Karpas-422 (cell line): ENCODE results near the gene MRPL20. TPM values are rescaled to one million over a fixed set of nuclear protein-coding genes. Genes with fewer than 3 reads are reported as not detected.

Experiments
- DNase-seq: peaks from one replicate; pipeline ENCODE4 v3.0.0-alpha.2; 2015
- H2AFZ ChIP-seq: fragments of 200-600 bp; sonication (generic); 2 replicates; pipeline ENCODE4 v1.6.1; 2014; ENCODE audit warnings: antibody characterized with exemption, low read length, mixed read lengths
- H3K27ac ChIP-seq: fragments of 200-600 bp; sonication (generic); 2 replicates; pipeline ENCODE4 v1.5.1; 2014; ENCODE audit warnings: mild to moderate bottlenecking, low read length, moderate library complexity
- H3K27me3 ChIP-seq: fragments of 200-600 bp; sonication (generic); 2 replicates; pipeline ENCODE4 v1.6.1; 2014; ENCODE audit warnings: low read length, mixed read lengths
- H3K36me3 ChIP-seq: fragments of 200-600 bp; sonication (generic); 2 replicates; pipeline ENCODE4 v1.6.1; 2014; ENCODE audit warnings: low read length, mixed read lengths; ENCODE audit not compliant: insufficient read depth
- H3K4me1 ChIP-seq: fragments of 200-600 bp; sonication (generic); 2 replicates; pipeline ENCODE4 v1.6.1; 2014; ENCODE audit warnings: mild to moderate bottlenecking, low read length, mixed read lengths
- H3K4me2 ChIP-seq: fragments of 200-600 bp; sonication (generic); 2 replicates; pipeline ENCODE4 v1.6.1; 2014; ENCODE audit warnings: low read length, low read depth, mild to moderate bottlenecking; ENCODE audit not compliant: poor library complexity, severe bottlenecking
- H3K4me3 ChIP-seq: fragments of 200-600 bp; sonication (generic); 2 replicates; pipeline ENCODE4 v1.5.1; 2014; ENCODE audit warnings: mild to moderate bottlenecking, antibody characterized with exemption, low read length, mixed read lengths
- H3K79me2 ChIP-seq: fragments of 200-600 bp; sonication (generic); 2 replicates; pipeline ENCODE4 v1.6.1; 2014; ENCODE audit warnings: mild to moderate bottlenecking, low read length, mixed read lengths
- H3K9ac ChIP-seq: fragments of 200-600 bp; sonication (generic); 2 replicates; pipeline ENCODE4 v1.6.0; 2014; ENCODE audit warnings: low read length
- H3K9me2 ChIP-seq: fragments of 200-600 bp; sonication (generic), shearing (Covaris generic); replicated peaks from 2 replicates; pipeline ENCODE4 v1.6.0; 2014; ENCODE audit warnings: mild to moderate bottlenecking, low read length, moderate library complexity; ENCODE audit not compliant: insufficient read depth
- H3K9me3 ChIP-seq: fragments of 300-700, 200-600 bp; sonication (generic); 2 replicates; pipeline ENCODE4 v1.6.1; 2014; ENCODE audit warnings: low read length, mixed read lengths
- H4K20me1 ChIP-seq: fragments of 200-600 bp; sonication (generic); 2 replicates; pipeline ENCODE4 v1.6.1; 2014; ENCODE audit warnings: mild to moderate bottlenecking, antibody characterized with exemption, low read length, low read depth; ENCODE audit not compliant: insufficient read depth
- total RNA-seq: library from RNA; depleted of rRNA; stranded (reverse); fragments of >200 nt; shearing (Covaris generic); gene quantifications from 2 replicates; pipeline ENCODE4 v1.2.3, GENCODE V29; 2014; ENCODE audit warnings: low replicate concordance

The MRPL20 gene
- total RNA-seq, 1 experiment from 2014 or later = 136 TPM

DNA sequence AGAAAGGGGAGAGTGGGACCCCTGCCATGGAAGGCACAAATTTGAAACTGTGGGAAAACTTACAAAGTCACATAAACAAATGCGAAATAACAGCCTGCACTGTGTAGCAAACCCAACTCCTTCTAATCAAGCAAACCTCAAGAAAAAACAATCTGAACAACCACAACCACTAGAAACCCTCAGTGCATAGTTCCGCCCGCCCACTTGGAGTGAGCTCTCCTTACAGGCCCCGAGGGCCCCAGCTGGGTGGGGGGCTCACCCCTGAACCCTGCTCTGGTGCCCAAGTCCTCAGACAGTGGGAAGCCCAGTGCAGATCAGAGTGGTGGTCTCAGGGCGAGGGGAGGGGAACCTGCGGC lies 47.8 kb downstream of the MRPL20 start:
- Histone ChIP-seq H3K9ac (no peak overlapping the region), H3K27ac (no peak overlapping the region), H3K4me2 (no peak overlapping the region), H3K36me3 (no peaks in the 10 kb centered on the region), H3K27me3 (no peaks in the 10 kb centered on the region), H3K79me2 (no peaks in the 10 kb centered on the region), H3K4me1 (0 out of 2 replicates have a peak, but pooled peaks cover 3% of the 10 kb centered on the region), H3K4me3 (no peak overlapping the region), H3K9me2 (no peaks in the 10 kb centered on the region), H4K20me1 (no peaks in the 10 kb centered on the region), H2AFZ (no peak overlapping the region), H3K9me3 (no peaks in the 10 kb centered on the region)
- DNase-seq = no peak

DNA sequence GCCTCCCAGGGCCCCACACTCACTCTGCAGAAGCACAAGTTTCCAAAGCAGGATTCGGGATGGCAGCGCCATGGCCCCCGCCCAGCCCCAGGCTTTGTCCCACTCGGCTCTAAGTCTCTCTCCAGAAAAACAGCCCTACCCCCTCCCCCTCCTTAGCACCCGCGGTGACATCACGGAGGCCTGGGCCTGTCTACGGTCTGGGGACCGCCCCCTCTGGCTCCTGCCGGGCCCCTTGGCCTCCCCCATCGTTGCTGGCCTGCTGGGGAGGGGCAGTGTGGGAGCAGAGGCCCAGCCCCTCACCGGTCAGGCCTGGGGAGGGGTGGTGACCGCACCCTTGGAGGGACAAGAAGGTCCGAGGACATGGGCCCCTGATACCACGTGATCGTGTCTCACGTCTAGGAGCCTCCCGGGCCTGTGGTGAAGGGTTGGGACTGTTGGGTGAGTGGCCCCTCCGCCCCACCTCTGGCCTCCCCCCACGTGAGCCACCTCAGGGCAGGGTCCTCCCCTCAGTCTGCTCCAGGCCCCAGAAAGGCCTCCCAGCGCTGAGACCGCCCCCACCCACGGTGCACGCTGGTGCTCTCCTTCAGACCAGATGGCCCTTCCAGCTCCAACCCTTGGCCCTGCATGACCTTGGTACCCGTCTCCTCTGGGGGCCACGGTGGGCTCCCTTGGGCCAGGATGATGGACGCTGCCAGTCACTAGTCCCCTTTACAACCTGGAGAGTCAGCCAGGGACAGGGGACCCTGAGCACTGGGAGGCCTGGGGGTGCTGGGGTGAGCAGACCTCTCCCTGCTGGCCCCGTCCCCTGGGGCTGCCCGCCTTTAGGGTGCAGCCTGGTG lies 48.4 kb downstream of the MRPL20 start, which contains the start of gene MXRA8:
Gene MXRA8 (minus strand): TSS at position 123 of the 839 bp plus-strand sequence. CDS start 51 bp downstream, at position 72.
- H3K27me3 ChIP-seq = no peaks in the 10 kb centered on the region
- no peak within 1 kb of the TSS for H3K4me3 ChIP-seq
- no peak within 1 kb of the TSS for H3K4me2 ChIP-seq
- 0 out of 2 replicates have a peak, but pooled peaks cover 3% of the 10 kb centered on the region for H3K4me1 ChIP-seq
- H4K20me1 ChIP-seq = no peaks in the 10 kb centered on the region
- H3K9me2 ChIP-seq = no peaks in the 10 kb centered on the region
- no peaks in the 10 kb centered on the region for H3K9me3 ChIP-seq
- H2AFZ ChIP-seq = no peak within 1 kb of the TSS
- H3K9ac ChIP-seq = no peak within 1 kb of the TSS
- no peak within 1 kb of the TSS for H3K27ac ChIP-seq
- DNase-seq = no peak
- H3K36me3 ChIP-seq = no peaks in the 10 kb centered on the region
- no peaks in the 10 kb centered on the region for H3K79me2 ChIP-seq

- Histone ChIP-seq H3K9me3 (no peaks in the 10 kb centered on the region), H3K9ac (no peak overlapping the region), H3K9me2 (no peaks in the 10 kb centered on the region), H2AFZ (no peak overlapping the region), H3K4me2 (no peak overlapping the region), H3K27me3 (no peaks in the 10 kb centered on the region), H3K79me2 (no peaks in the 10 kb centered on the region), H3K27ac (no peak overlapping the region), H3K4me1 (peaks cover 9% of the 10 kb centered on the region), H3K4me3 (no peak overlapping the region), H3K36me3 (no peaks in the 10 kb centered on the region), H4K20me1 (no peaks in the 10 kb centered on the region)
- no peak for DNase-seq
Measured at GRCh38 chr1:1357871-1358432, 49.1 kb downstream of the MRPL20 start.

- no peak overlapping the region for H3K4me3 ChIP-seq
- no peaks in the 10 kb centered on the region for H3K27me3 ChIP-seq
- H3K27ac ChIP-seq = no peak overlapping the region
- DNase-seq = peak; percentile 59
- H4K20me1 ChIP-seq = peaks cover 8% of the 10 kb centered on the region; the same call in 1 of the 2 replicates
- H2AFZ ChIP-seq = no peak overlapping the region
- peaks cover 17% of the 10 kb centered on the region for H3K4me1 ChIP-seq
- H3K79me2 ChIP-seq = no peaks in the 10 kb centered on the region
- H3K36me3 ChIP-seq = no peaks in the 10 kb centered on the region
- no peak overlapping the region for H3K9ac ChIP-seq
- no peak overlapping the region for H3K4me2 ChIP-seq
- no peaks in the 10 kb centered on the region for H3K9me3 ChIP-seq
- no peaks in the 10 kb centered on the region for H3K9me2 ChIP-seq
Measured at GRCh38 chr1:1356796-1357401, 50.2 kb downstream of the MRPL20 start.

DNA sequence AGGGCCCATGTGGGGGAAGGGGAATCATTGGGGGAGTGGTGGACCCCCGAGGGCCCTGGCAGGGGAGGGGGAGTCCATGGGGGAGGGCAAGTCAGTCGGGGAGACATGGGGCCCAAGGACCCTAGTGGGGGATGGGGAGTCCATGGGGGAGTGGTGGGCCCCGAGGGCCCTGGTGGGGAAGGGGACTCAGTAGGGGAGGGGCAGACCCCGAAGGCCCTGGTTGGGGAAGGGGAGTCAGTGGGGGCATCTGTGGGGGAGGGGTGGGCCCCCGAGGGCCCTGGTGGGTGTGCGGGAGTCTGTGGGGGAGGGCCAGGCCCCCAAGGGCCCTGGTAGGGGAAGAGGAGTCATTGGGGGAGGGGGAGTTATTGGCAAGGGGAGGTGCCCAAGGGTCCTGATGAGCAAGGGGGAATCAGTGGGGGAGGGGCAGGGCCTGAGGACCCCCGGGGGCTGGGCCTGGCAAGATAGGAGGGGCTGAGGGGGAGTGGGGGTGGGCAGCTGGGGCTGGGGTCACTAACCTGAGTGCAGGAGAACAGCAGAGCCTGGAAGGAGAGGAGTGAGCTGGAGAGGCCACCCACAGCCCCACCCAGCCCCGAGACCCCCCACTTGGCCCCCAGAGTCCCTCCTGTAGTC lies 50.8 kb downstream of the MRPL20 start:
- no peaks in the 10 kb centered on the region for H3K36me3 ChIP-seq
- DNase-seq = no peak
- H3K9me2 ChIP-seq = no peaks in the 10 kb centered on the region
- no peaks in the 10 kb centered on the region for H3K9me3 ChIP-seq
- H3K27ac ChIP-seq = no peak overlapping the region
- no peaks in the 10 kb centered on the region for H3K27me3 ChIP-seq
- no peak overlapping the region for H2AFZ ChIP-seq
- H3K4me1 ChIP-seq = peaks cover 23% of the 10 kb centered on the region
- H3K4me2 ChIP-seq = no peak overlapping the region
- H3K4me3 ChIP-seq = no peak overlapping the region
- H3K79me2 ChIP-seq = no peaks in the 10 kb centered on the region
- no peak overlapping the region for H3K9ac ChIP-seq
- peaks cover 11% of the 10 kb centered on the region; the same call in 1 of the 2 replicates for H4K20me1 ChIP-seq

DNA sequence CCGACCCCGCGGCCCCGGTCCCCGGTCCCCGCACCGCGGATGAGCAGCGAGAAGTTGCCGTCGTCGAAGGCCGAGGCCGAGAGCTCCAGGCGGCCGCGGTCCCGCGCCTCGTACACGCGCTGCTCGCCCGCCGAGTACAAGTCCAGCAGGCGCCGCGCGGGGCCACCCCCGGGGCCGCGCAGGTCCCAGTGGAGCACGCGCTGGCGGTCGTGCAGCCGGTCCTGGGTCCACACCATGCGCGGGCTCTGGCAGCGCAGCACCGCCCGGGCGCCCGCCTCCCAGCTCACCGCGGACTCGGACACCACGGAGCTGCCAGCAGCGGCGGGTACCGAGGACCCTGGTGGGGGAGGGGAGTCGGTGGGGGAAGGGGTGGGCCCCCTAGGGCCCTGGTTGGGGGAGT lies 51.7 kb downstream of the MRPL20 start:
- DNase-seq = no peak
- Histone ChIP-seq H2AFZ (no peak overlapping the region), H3K9ac (no peak overlapping the region), H4K20me1 (peaks cover 11% of the 10 kb centered on the region; the same call in 1 of the 2 replicates), H3K27ac (no peak overlapping the region), H3K4me2 (no peak overlapping the region), H3K9me3 (no peaks in the 10 kb centered on the region), H3K4me1 (peaks cover 23% of the 10 kb centered on the region), H3K27me3 (no peaks in the 10 kb centered on the region), H3K79me2 (no peaks in the 10 kb centered on the region), H3K9me2 (no peaks in the 10 kb centered on the region), H3K4me3 (no peak overlapping the region), H3K36me3 (no peaks in the 10 kb centered on the region)

DNA sequence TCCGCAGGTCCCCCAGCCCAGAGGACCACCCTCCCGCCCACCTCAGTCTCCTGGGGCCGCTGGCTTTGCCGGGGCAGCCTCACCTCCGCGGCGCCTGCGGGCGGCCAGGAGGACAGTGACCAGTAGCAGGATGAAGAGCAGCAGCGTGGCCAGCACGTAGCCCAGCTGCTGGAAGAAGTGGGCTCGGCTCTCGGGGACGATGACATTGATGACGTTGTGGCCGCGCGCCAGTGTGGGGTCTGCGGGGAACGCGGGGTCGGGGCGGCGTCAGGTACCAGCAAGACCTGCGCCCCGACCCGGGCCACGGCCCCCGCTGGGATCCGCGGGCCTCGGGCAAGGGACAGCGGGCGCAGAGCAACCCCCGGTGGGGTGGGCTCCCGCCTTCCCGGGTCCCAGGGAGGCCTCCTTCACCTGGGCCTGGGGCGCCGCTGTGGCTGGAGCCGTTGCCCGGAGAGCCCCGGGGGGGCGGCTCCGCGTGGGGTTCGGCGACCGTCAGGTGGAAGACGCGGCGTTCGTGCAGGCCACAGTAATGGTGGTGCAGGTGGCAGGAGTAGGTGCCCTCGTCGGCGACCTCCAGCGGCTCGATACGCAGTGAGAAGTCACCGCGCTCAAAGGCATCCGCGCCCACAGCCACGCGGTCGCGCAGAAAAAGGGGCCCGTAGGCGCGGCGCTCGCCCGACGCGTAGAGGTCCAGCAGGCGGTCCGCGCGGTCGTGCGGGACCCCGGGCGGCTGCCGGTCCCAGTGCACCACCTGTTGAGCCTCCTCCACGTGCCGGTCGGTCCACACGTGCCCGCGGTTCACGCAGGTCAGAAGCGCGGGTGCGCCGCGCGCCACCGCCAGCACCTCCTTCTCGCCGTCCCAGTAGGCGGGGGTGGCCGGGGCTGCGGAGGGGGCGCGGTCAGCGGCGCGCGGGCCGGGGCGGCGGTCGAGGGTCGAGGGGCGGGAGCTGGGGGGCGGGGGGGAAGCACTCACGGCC lies 52.5 kb downstream of the MRPL20 start:
- no peaks in the 10 kb centered on the region for H3K9me2 ChIP-seq
- no peak overlapping the region for H3K4me3 ChIP-seq
- no peak overlapping the region for H3K27ac ChIP-seq
- no peaks in the 10 kb centered on the region for H3K36me3 ChIP-seq
- H4K20me1 ChIP-seq = peaks cover 11% of the 10 kb centered on the region; the same call in 1 of the 2 replicates
- no peak for DNase-seq
- H3K27me3 ChIP-seq = no peaks in the 10 kb centered on the region
- no peak overlapping the region for H3K4me2 ChIP-seq
- H3K4me1 ChIP-seq = peaks cover 23% of the 10 kb centered on the region
- no peaks in the 10 kb centered on the region for H3K79me2 ChIP-seq
- no peak overlapping the region for H2AFZ ChIP-seq
- H3K9me3 ChIP-seq = no peaks in the 10 kb centered on the region
- H3K9ac ChIP-seq = no peak overlapping the region
